B cell (primary cell): Measurements from ENCODE around the gene CETP. TPM values are rescaled to one million over a fixed set of nuclear protein-coding genes. Genes with fewer than 3 reads are reported as not detected.
A peak's percentile ranks its signal among the peaks of the same experiment; 100 is the strongest.

Experiments used
- ATAC-seq: fragments of 200-7000 bp; cut with Tn5 transposase; one replicate; pipeline ENCODE4 v1.10.0; 2021; ENCODE audit warnings: low read depth, mild to moderate bottlenecking, moderate number of reproducible peaks, moderate library complexity
- CTCF ChIA-PET: fragments of 350-600 bp; sonication (Branson Sonifier 250); formaldehyde crosslinking; loops from one replicate; lab custom pipeline; 2021; ENCODE audit warnings: antibody characterized with exemption, inconsistent platforms; lab: Charles Lee
- POLR2A ChIA-PET: fragments of 350-600 bp; sonication (Branson Sonifier 250); formaldehyde crosslinking; loops from one replicate; lab custom pipeline; 2021; ENCODE audit warnings: antibody characterized with exemption; lab: Charles Lee
- DNase-seq: peaks from one replicate; pipeline ENCODE4 v3.0.0; 2013
- H2AFZ ChIP-seq: 2 replicates; pipeline ENCODE4 v1.6.1; 2012; ENCODE audit warnings: mild to moderate bottlenecking, low read depth, low read length; ENCODE audit not compliant: insufficient read depth, poor library complexity, severe bottlenecking
- H3K27ac ChIP-seq, 2 donors: 1 replicate in 1 of 2; 2 replicates in 1 of 2; pipeline ENCODE4 v1.5.1; 2012 to 2013; ENCODE audit warnings: low read length in 2 of 2, mild to moderate bottlenecking in 2 of 2, moderate library complexity in 1 of 2
- H3K27me3 ChIP-seq, 4 experiments: fragments of 200-600 bp in 1 of 4; sonication (generic) in 1 of 4; replicated peaks in 1 of 4; 1 replicate in 2 of 4; 2 replicates in 2 of 4; pipeline versions ENCODE4 v1.6.1 to v1.7.0; 2013 to 2016; ENCODE audit warnings: low read length in 3 of 4, mild to moderate bottlenecking in 2 of 4, mixed read lengths in 1 of 4, moderate library complexity in 1 of 4; ENCODE audit not compliant: insufficient read depth in 4 of 4, control insufficient read depth in 3 of 4; ENCODE audit errors: control extremely low read depth in 1 of 4
- H3K36me3 ChIP-seq, 2 experiments: replicated peaks in 1 of 2; 1 replicate in 1 of 2; 2 replicates in 1 of 2; pipeline versions ENCODE4 v1.6.1 to v1.7.1; 2013; ENCODE audit warnings: low read length in 1 of 2; ENCODE audit not compliant: insufficient read depth in 2 of 2, control insufficient read depth in 1 of 2; ENCODE audit errors: control extremely low read depth in 1 of 2, extremely low read depth in 1 of 2
- H3K4me1 ChIP-seq, 2 donors: fragments of 200-600 bp in 1 of 2; sonication (generic) in 1 of 2; 1 replicate in 1 of 2; 2 replicates in 1 of 2; pipeline versions ENCODE4 v1.5.1 to v1.6.1; 2013 to 2017; ENCODE audit warnings: low read length in 2 of 2; ENCODE audit not compliant: control insufficient read depth in 2 of 2, insufficient read depth in 2 of 2
- H3K4me2 ChIP-seq: replicated peaks from 2 replicates; pipeline ENCODE3; 2012; ENCODE audit warnings: mild to moderate bottlenecking, low read depth, low read length; ENCODE audit not compliant: poor library complexity, severe bottlenecking
- H3K4me3 ChIP-seq, 5 experiments: fragments of 200-600 bp in 1 of 5; sonication (generic) in 1 of 5; 1 replicate in 3 of 5; 2 replicates in 2 of 5; pipeline versions ENCODE4 v1.5.1 to v1.7.0; 2011 to 2016; ENCODE audit warnings: low read length in 4 of 5, mild to moderate bottlenecking in 4 of 5, low read depth in 2 of 5, control low read depth in 1 of 5, moderate library complexity in 1 of 5; ENCODE audit not compliant: insufficient read depth in 1 of 5; ENCODE audit errors: control extremely low read depth in 1 of 5, extremely low read depth in 1 of 5
- H3K79me2 ChIP-seq: fragments of 200-600 bp; sonication (generic); one replicate; pipeline ENCODE4 v1.6.0; 2016; ENCODE audit warnings: low read length; ENCODE audit not compliant: control insufficient read depth, insufficient read depth
- H3K9ac ChIP-seq: fragments of 200-600 bp; sonication (generic); 2 replicates; pipeline ENCODE4 v1.6.1; 2017; ENCODE audit warnings: mild to moderate bottlenecking, low read length, moderate library complexity
- H3K9me3 ChIP-seq, 3 donors: one replicate each; pipeline versions ENCODE4 v1.6.1 to v1.7.1; 2013; ENCODE audit warnings: low read length in 2 of 3; ENCODE audit not compliant: control insufficient read depth in 2 of 3, insufficient read depth in 1 of 3; ENCODE audit errors: control extremely low read depth in 1 of 3
- H4K20me1 ChIP-seq: 2 replicates; pipeline ENCODE4 v1.6.0; 2012; ENCODE audit warnings: mild to moderate bottlenecking, low read length; ENCODE audit not compliant: insufficient read depth, control insufficient read depth, poor library complexity, severe bottlenecking
- H3K27ac Mint-ChIP-seq: one replicate; pipeline ENCODE4 v1.8.0; 2021; ENCODE audit warnings: mixed read lengths
- H3K27me3 Mint-ChIP-seq: one replicate; pipeline ENCODE4 v1.8.0; 2021; ENCODE audit warnings: mixed read lengths
- H3K4me1 Mint-ChIP-seq: one replicate; pipeline ENCODE4 v1.8.0; 2021; ENCODE audit warnings: mixed read lengths
- H3K4me3 Mint-ChIP-seq: one replicate; pipeline ENCODE4 v1.8.0; 2021; ENCODE audit warnings: mixed read lengths
- H3K9me3 Mint-ChIP-seq: one replicate; pipeline ENCODE4 v1.8.0; 2022; ENCODE audit warnings: mixed read lengths; ENCODE audit not compliant: insufficient read depth
- EZH2 ChIP-seq: IDR thresholded peaks from 2 replicates; pipeline ENCODE4 v1.6.1; 2012; ENCODE audit warnings: borderline replicate concordance, low read depth, mild to moderate bottlenecking, moderate library complexity, low read length; ENCODE audit not compliant: insufficient read depth, poor library complexity, severe bottlenecking
- WGBS: methylation state at CpG from one replicate; pipeline ENCODE4 v1.1.5; 2013; ENCODE audit warnings: missing lambda C conversion rate; ENCODE audit not compliant: insufficient coverage; 5-methylcytosine and 5-hydroxymethylcytosine counted together
- intact Hi-C: fragments of 100-400 bp; cut with micrococcal nuclease; formaldehyde crosslinking; loops from one replicate; pipeline ENCODE4 v1.10.0; 2022
- polyA plus RNA-seq: library from polyadenylated mRNA; depleted of rRNA; stranded (reverse); fragments of >200 nt; gene quantifications from 2 replicates; pipeline ENCODE4 v1.2.3, GENCODE V29; 2012
- total RNA-seq, 2 donors: library from RNA; stranded (reverse); fragments of 120-200 nt in 1 of 2; gene quantifications; 1 replicate in 1 of 2; 2 replicates in 1 of 2; pipeline versions ENCODE4 v1.2.3 to v1.2.4, GENCODE V29; 2013 to 2022
- TF ChIP-seq, protein P1 (sequence below): fragments of 200-600 bp; IDR thresholded peaks from one replicate; pipeline ENCODE4 v1.8.0; 2022; ENCODE audit warnings: antibody characterized with exemption, mild to moderate bottlenecking

CETP gene
- total and polyA plus RNA-seq, 2 donors (not counting 1 experiment from before 2014, with no cell fraction given), result 0.18 to 1.3 TPM

DNA sequence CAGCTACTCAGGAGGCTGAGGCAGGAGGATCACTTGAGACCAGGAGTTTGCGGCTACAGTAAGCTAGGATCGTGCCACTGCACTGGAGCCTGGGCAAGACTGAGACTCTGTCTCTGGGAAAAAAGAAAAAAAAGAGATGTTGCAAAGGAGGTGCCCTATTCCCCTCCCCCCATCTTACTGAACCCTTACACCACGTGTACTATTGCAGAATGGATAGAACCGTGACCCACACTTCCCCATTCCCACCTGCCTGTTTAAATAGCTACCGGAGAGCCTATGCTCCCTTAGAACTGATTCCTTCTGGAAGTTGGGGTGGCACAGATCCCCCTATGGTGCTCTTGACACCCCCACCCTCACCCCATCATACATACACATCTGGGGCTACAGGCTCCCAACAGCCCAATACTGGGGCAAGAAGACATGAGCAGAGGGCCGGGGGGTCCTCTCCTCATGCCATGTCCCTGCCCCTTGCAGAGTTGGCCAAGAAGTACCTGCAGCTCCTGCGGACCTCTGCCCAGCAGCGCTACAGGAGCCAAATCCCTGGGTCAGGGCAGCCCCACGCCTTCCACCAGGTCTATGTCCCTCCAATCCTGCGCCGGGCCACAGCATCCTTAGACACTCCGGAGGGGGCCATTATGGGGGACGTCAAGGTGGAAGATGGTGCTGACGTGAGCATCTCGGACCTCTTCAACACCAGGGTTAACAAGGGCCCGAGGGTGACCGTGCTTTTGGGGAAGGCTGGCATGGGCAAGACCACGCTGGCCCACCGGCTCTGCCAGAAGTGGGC is 63.3 kb downstream of the CETP start:
- H3K27ac ChIP-seq, result no peak overlapping the region
- no peak for ATAC-seq
- Mint-ChIP-seq H3K4me3 (no peak overlapping the region), H3K27me3 (no peaks in the 10 kb centered on the region), H3K4me1 (peaks cover 26% of the 10 kb centered on the region), H3K9me3 (no peaks in the 10 kb centered on the region), H3K27ac (peak overlapping the region; percentile 41)
- no peak for DNase-seq
- no peaks in the 10 kb centered on the region for H3K27me3 ChIP-seq
- no peak overlapping the region for H3K9ac ChIP-seq
- no peaks in the 10 kb centered on the region for H4K20me1 ChIP-seq
- TF ChIP-seq, protein P1, sequence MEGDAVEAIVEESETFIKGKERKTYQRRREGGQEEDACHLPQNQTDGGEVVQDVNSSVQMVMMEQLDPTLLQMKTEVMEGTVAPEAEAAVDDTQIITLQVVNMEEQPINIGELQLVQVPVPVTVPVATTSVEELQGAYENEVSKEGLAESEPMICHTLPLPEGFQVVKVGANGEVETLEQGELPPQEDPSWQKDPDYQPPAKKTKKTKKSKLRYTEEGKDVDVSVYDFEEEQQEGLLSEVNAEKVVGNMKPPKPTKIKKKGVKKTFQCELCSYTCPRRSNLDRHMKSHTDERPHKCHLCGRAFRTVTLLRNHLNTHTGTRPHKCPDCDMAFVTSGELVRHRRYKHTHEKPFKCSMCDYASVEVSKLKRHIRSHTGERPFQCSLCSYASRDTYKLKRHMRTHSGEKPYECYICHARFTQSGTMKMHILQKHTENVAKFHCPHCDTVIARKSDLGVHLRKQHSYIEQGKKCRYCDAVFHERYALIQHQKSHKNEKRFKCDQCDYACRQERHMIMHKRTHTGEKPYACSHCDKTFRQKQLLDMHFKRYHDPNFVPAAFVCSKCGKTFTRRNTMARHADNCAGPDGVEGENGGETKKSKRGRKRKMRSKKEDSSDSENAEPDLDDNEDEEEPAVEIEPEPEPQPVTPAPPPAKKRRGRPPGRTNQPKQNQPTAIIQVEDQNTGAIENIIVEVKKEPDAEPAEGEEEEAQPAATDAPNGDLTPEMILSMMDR, result no peak
- TF ChIP-seq EZH2, result no peak
- H3K4me2 ChIP-seq, result no peak overlapping the region
- H3K9me3 ChIP-seq, result no peaks in the 10 kb centered on the region
- intact Hi-C loops, result no loop called here
- WGBS, result 87% methylated on average over 17 of the region's 19 CpGs
- peaks cover 0 to 54% of the 10 kb centered on the region in 2 donors for H3K4me1 ChIP-seq
- H3K4me3 ChIP-seq, result no peak overlapping the region
- POLR2A ChIA-PET, result no interaction called here
- H3K79me2 ChIP-seq, result peaks cover 24% of the 10 kb centered on the region
- peaks cover 0 to 86% of the 10 kb centered on the region in 2 experiments for H3K36me3 ChIP-seq
- CTCF ChIA-PET, result interaction anchor here (0.6 to 1.2 kb wide), 3 partner anchors 15 to 98 kb away, joined by 3 to 8 read pairs (median 3); no protein-coding TSS in a partner anchor
- no peak overlapping the region for H2AFZ ChIP-seq
